ENCODE measurements around the gene TSHZ2. TPM values are rescaled to one million over a fixed set of nuclear protein-coding genes. Genes with fewer than 3 reads are reported as not detected.

TSHZ2 gene
- total and polyA plus RNA-seq, 9 of the 15 experiments (the other 6 are each of a cell fraction or from before 2014, with no cell fraction given): 0.03 to 0.20 (median 0.05) TPM; not detected in 4

DNA sequence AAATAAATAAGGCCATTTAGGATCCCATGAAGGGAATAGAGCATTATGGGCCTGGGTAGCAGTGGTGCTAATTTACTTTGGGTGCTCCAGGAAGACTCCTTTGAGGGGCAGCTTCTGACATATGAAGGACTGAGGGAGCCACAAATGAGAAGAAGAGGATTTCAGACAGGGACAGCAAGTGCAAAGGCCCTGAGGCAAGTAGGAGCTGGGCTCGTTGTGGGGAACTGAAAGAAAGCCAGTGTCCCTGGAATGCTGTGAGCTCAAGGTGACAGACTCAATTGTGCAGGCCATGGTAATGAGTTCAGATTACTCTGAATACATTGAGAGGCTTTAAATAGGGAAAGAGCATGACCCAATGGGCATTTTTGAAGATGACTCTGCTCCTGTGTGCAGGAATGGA, 307.6 kb downstream of the TSHZ2 start:
- Histone ChIP-seq H3K9me1 (ENCODE audit: control insufficient read depth, insufficient read depth, low read length) (no peaks in the 10 kb centered on the region), H2AFZ (ENCODE audit: low read depth, low read length) (no peak overlapping the region), H3K4me3 (no peak overlapping the region), H4K20me1 (replicated peaks; ENCODE audit: control insufficient read depth, insufficient read depth, low read length) (no peaks in the 10 kb centered on the region), H3K9me3 (replicated peaks; ENCODE audit: control insufficient read depth, insufficient read depth, low read depth, low read length) (no peaks in the 10 kb centered on the region), H3K4me1 (replicated peaks in 1 of 2; ENCODE audit: control insufficient read depth in 2 of 2, insufficient read depth in 2 of 2, low read length in 2 of 2) (no peaks in the 10 kb centered on the region), H3K36me3 (ENCODE audit: control insufficient read depth, insufficient read depth, low read length) (no peaks in the 10 kb centered on the region), H3K9ac (ENCODE audit: insufficient read depth in 1 of 2, low read depth in 2 of 2, low read length in 2 of 2) (no peak overlapping the region), H3K27me3 (ENCODE audit: control insufficient read depth in 2 of 2, insufficient read depth in 2 of 2, low read length in 2 of 2) (peaks cover 18 to 25% of the 10 kb centered on the region in 2 experiments), H3K79me2 (ENCODE audit: control insufficient read depth, insufficient read depth, low read length) (no peaks in the 10 kb centered on the region), H3K4me2 (ENCODE audit: insufficient read depth, low read length) (no peak overlapping the region), H3K27ac (ENCODE audit: extremely low read depth, low read depth, low read length) (no peak overlapping the region)
- BruUV-seq (replicated peaks): no TSS peak
- ChIA-PET CTCF (ENCODE audit: low intra/inter-chr PET ratio) (no interaction called here), POLR2A (no interaction called here)
- intact Hi-C loops (cut with micrococcal nuclease) (no loop called here), in situ Hi-C loops (cut with MboI) (no loop called here)
- FAIRE-seq: no peak
- no peak for ATAC-seq
- no peak for DNase-seq (ENCODE audit: extremely low read depth in 1 of 4, low spot score in 3 of 4)
- WGBS (ENCODE audit: insufficient coverage, low coverage, missing lambda C conversion rate): 0% methylated on average over 1 of the region's 1 CpG
- TF ChIP-seq ESRRA (IDR thresholded peaks at IDR 0.05; ENCODE audit: borderline replicate concordance, low read depth) (no peak), JUN (IDR thresholded peaks at IDR 0.05; ENCODE audit: borderline replicate concordance, low read depth, low read length) (no peak), JUN (CRISPR knock-in tag; IDR thresholded peaks at IDR 0.05; ENCODE audit: borderline replicate concordance) (no peak), ZFP36 (IDR thresholded peaks at IDR 0.05; ENCODE audit: low read depth, low read length, partially characterized antibody) (peak; percentile 30), NCOR1 (IDR thresholded peaks at IDR 0.05) (no peak), RAD21 (CRISPR knock-in tag; conservative IDR thresholded peaks at IDR 0.05 in 1 of 2, IDR thresholded peaks at IDR 0.05 in 1 of 2) (no peak), ZNF764 (CRISPR knock-in tag; IDR thresholded peaks at IDR 0.05; ENCODE audit: low read depth) (no peak), ZNF232 (CRISPR knock-in tag; IDR thresholded peaks at IDR 0.05) (no peak), MEF2D (tag; conservative IDR thresholded peaks at IDR 0.05; ENCODE audit: low read depth) (no peak), RBM25 (IDR thresholded peaks at IDR 0.05; ENCODE audit: low read depth, low read length, severe bottlenecking) (peak; percentile 41), ARID2 (IDR thresholded peaks at IDR 0.05) (no peak), ZNF212 (CRISPR knock-in tag; IDR thresholded peaks at IDR 0.05) (no peak), NR2C1 (IDR thresholded peaks at IDR 0.05) (no peak), NR2C1 (tag; IDR thresholded peaks at IDR 0.05) (no peak), CBX3 (IDR thresholded peaks at IDR 0.05; ENCODE audit: borderline replicate concordance in 1 of 2, low read length in 2 of 2) (no peak)
- TF ChIP-seq, protein P1, sequence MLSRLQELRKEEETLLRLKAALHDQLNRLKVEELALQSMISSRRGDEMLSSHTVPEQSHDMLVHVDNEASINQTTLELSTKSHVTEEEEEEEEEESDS (CRISPR knock-in tag; IDR thresholded peaks at IDR 0.05): no peak
- TF ChIP-seq, protein P2, sequence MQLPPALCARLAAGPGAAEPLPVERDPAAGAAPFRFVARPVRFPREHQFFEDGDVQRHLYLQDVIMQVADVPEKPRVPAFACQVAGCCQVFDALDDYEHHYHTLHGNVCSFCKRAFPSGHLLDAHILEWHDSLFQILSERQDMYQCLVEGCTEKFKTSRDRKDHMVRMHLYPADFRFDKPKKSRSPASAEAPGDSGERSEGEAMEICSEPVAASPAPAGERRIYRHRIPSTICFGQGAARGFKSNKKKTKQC (CRISPR knock-in tag; IDR thresholded peaks at IDR 0.05): no peak
